ENCODE measurements around the gene MAPK10. TPM values are rescaled to one million over a fixed set of nuclear protein-coding genes. Genes with fewer than 3 reads are reported as not detected.
"Not testable (repeated sequence)": the region's sequence is repeated elsewhere in the genome, so short reads cannot be mapped to it uniquely, and the experiment has no call there.

MAPK10 gene
- total RNA-seq, 4 donors from 2014 or later: 4.5 to 13.7 (median 9.8) TPM

DNA sequence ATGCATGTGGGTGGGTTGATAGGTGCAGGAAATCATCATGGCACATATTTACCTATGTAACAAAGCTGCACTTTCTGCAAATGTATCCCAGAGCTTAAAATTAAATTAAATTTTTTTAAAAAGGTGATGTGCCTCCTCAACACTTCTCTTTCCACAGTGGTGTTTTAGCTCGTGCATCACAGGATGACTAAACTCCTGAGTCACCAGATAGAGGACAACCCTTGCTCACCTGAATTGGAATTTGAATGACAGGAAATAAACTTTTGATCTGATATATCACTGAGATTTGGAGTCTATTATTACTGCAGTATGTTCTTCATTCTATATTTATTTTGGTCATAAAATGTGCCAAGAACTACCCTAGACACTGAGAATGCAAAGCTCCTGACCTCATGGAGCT lies 185.3 kb downstream of the MAPK10 start:
- no peaks in the 10 kb centered on the region for H3K27me3 ChIP-seq
- no peak for DNase-seq (ENCODE audit: extremely low spot score)
- WGBS: 96% methylated on average over 1 of the region's 1 CpG

DNA sequence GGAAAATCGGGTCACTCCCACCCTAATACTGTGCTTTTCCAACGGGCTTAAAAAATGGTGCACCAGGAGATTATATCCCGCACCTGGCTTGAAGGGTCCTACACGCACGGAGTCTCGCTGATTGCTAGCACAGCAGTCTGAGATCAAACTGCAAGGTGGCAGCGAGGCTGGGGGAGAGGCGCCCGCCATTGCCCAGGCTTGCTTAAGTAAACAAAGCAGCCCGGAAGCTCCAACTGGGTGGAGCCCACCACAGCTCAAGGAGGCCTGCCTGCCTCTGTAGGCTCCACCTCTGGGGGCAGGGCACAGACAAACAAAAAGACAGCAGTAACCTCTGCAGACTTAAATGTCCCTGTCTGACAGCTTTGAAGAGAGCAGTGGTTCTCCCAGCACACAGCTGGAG lies 191.5 kb downstream of the MAPK10 start:
- DNase-seq (ENCODE audit: extremely low spot score); H3K4me1 ChIP-seq; H3K27me3 ChIP-seq; intact Hi-C loops (cut with DNase I); H3K4me3 ChIP-seq; H3K9me3 ChIP-seq; H3K36me3 ChIP-seq; H3K27ac ChIP-seq (replicated peaks in 1 of 4): not testable (repeated sequence)
- 95% methylated on average over 7 of the region's 10 CpGs for WGBS

More for the DNA sequence above, 185.3 kb downstream of the MAPK10 start:
- no peak overlapping the region for H3K4me3 ChIP-seq
- H3K9me3 ChIP-seq: peaks cover 0 to 12% (median 4%) of the 10 kb centered on the region in 4 donors
- no peaks in the 10 kb centered on the region for H3K36me3 ChIP-seq
- intact Hi-C loops (cut with DNase I): no loop called here
- no peaks in the 10 kb centered on the region for H3K4me1 ChIP-seq
- H3K27ac ChIP-seq (replicated peaks in 1 of 4): no peak overlapping the region
- TF ChIP-seq POLR2A (IDR thresholded peaks at IDR 0.05; ENCODE audit: low read depth) (no peak), EP300 (IDR thresholded peaks at IDR 0.05) (no peak), POLR2AphosphoS5 (IDR thresholded peaks at IDR 0.05) (no peak)
- TF ChIP-seq, protein P1, sequence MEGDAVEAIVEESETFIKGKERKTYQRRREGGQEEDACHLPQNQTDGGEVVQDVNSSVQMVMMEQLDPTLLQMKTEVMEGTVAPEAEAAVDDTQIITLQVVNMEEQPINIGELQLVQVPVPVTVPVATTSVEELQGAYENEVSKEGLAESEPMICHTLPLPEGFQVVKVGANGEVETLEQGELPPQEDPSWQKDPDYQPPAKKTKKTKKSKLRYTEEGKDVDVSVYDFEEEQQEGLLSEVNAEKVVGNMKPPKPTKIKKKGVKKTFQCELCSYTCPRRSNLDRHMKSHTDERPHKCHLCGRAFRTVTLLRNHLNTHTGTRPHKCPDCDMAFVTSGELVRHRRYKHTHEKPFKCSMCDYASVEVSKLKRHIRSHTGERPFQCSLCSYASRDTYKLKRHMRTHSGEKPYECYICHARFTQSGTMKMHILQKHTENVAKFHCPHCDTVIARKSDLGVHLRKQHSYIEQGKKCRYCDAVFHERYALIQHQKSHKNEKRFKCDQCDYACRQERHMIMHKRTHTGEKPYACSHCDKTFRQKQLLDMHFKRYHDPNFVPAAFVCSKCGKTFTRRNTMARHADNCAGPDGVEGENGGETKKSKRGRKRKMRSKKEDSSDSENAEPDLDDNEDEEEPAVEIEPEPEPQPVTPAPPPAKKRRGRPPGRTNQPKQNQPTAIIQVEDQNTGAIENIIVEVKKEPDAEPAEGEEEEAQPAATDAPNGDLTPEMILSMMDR (IDR thresholded peaks at IDR 0.05): no peak

DNA sequence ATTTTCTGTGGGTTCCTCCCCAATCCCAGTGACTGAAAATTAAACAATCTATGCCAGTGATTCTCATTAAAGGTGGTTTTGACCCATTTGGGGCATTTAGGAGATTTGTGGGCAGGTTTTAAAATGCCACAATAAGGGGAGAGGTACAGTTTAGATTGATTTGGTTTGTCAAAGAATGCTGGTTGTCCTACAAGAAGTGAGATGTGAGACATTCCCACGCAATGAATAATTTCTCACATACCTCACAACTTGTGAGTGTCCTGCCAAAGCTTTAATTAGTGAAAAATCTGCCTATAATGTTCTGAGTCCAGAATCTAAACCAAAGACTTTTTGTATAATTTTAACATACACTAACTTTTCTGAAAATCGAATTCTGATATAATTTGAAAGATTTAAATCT lies 199.4 kb downstream of the MAPK10 start:
- intact Hi-C loops (cut with DNase I): no loop called here
- Histone ChIP-seq H3K36me3 (no peaks in the 10 kb centered on the region), H3K27ac (replicated peaks in 1 of 4) (no peak overlapping the region), H3K9me3 (no peaks in the 10 kb centered on the region), H3K4me3 (no peak overlapping the region), H3K27me3 (no peaks in the 10 kb centered on the region), H3K4me1 (no peaks in the 10 kb centered on the region)
- DNase-seq (ENCODE audit: extremely low spot score): no peak
- 85% methylated on average over 2 of the region's 2 CpGs for WGBS
- TF ChIP-seq, protein P1 (IDR thresholded peaks at IDR 0.05): no peak
- no peak for TF ChIP-seq POLR2A (IDR thresholded peaks at IDR 0.05; ENCODE audit: low read depth)
- no peak for TF ChIP-seq EP300 (IDR thresholded peaks at IDR 0.05)
- TF ChIP-seq POLR2AphosphoS5 (IDR thresholded peaks at IDR 0.05): no peak

DNA sequence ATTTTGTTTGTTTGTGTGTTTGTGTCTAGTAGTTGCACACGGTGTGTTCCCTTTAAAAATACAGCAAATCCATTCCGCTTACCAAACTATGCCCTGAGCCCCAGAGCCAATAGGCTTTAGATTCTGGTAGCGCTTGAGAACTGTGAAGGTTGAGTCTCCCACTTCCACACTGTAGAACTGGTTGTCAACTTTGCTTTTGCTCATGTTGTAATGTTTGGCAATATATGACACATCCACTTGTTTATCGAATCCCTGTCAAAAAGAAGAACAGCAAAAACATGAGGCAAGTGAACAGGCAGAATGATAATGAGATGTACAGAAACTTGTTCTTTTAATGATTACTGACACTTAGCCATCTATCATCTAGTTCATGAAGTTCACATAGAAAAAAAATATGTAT lies 200.6 kb downstream of the MAPK10 start:
- H3K27ac ChIP-seq (replicated peaks in 1 of 4): no peak overlapping the region
- no peaks in the 10 kb centered on the region for H3K4me1 ChIP-seq
- no peak for DNase-seq (ENCODE audit: extremely low spot score)
- H3K27me3 ChIP-seq: no peaks in the 10 kb centered on the region
- TF ChIP-seq, protein P1 (IDR thresholded peaks at IDR 0.05): no peak
- TF ChIP-seq EP300 (IDR thresholded peaks at IDR 0.05): no peak
- no peak for TF ChIP-seq POLR2AphosphoS5 (IDR thresholded peaks at IDR 0.05)
- TF ChIP-seq POLR2A (IDR thresholded peaks at IDR 0.05; ENCODE audit: low read depth): no peak
- no peaks in the 10 kb centered on the region for H3K9me3 ChIP-seq
- no peak overlapping the region for H3K4me3 ChIP-seq
- intact Hi-C loops (cut with DNase I): no loop called here
- WGBS: 95% methylated on average over 4 of the region's 4 CpGs
- no peaks in the 10 kb centered on the region for H3K36me3 ChIP-seq

DNA sequence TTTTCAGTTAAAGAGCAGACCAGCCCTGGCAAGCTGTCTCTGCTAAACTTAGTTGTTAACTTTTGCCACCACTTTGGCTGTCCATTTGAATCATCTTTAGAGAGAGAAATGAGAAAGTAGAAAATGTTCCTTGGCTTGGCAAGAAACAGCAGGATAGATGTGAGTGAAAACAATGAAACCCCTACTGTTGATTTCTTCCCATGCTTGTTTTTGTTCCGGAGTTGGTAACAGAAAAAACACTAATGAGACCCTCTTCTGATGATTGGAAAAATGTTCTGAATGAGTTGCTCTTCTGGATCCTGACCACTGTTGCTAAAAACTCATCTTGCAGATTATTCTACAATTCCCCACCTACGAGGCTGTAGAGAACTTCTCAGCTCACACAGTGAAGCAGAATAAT lies 203.3 kb downstream of the MAPK10 start:
- 93% methylated on average over 2 of the region's 2 CpGs for WGBS
- DNase-seq (ENCODE audit: extremely low spot score): no peak
- no peaks in the 10 kb centered on the region for H3K9me3 ChIP-seq
- TF ChIP-seq EP300 (IDR thresholded peaks at IDR 0.05) (no peak), POLR2AphosphoS5 (IDR thresholded peaks at IDR 0.05) (no peak), POLR2A (IDR thresholded peaks at IDR 0.05; ENCODE audit: low read depth) (no peak)
- TF ChIP-seq, protein P1 (IDR thresholded peaks at IDR 0.05): no peak
- no peak overlapping the region for H3K27ac ChIP-seq (replicated peaks in 1 of 4)
- intact Hi-C loops (cut with DNase I): no loop called here
- no peaks in the 10 kb centered on the region for H3K4me1 ChIP-seq
- no peaks in the 10 kb centered on the region for H3K36me3 ChIP-seq
- H3K4me3 ChIP-seq: no peak overlapping the region
- H3K27me3 ChIP-seq: no peaks in the 10 kb centered on the region
